ENCODE results near the gene ACSM2A. TPM values are rescaled to one million over a fixed set of nuclear protein-coding genes. Genes with fewer than 3 reads are reported as not detected.
"Not testable (repeated sequence)": the region's sequence is repeated elsewhere in the genome, so short reads cannot be mapped to it uniquely, and the experiment has no call there.

The ACSM2A gene
- 0.14 TPM in 1 of 3 replicates, not detected in the others for total RNA-seq (2021)
- Bru-seq, nascent RNA, result not detected
- long read RNA-seq, experiment 1, result 0 reads
- long read RNA-seq, experiment 2, result 0 reads
- long read RNA-seq, experiment 3, result 0 reads

GRCh38 chr16:20451364-20451763 is at the start of gene ACSM2A:
ACSM2A (plus strand) TSS chr16:20451521; CDS start chr16:20460115, 8,594 bp downstream.
- ATAC-seq; DNase-seq (ENCODE audit: low spot score); POLR2A ChIA-PET; CTCF ChIA-PET; H3K4me3 Mint-ChIP-seq; H3K36me3 Mint-ChIP-seq; H3K4me1 Mint-ChIP-seq; H3K27me3 Mint-ChIP-seq (ENCODE audit: low read depth); H3K27ac Mint-ChIP-seq; H3K9me3 Mint-ChIP-seq: not testable (repeated sequence)

- H3K36me3 Mint-ChIP-seq, result no peaks in the 10 kb centered on the region
- ATAC-seq, result no peak
- H3K27me3 Mint-ChIP-seq (ENCODE audit: low read depth), result no peaks in the 10 kb centered on the region
- no peaks in the 10 kb centered on the region for H3K4me1 Mint-ChIP-seq
- CTCF ChIA-PET, result interaction anchor here (3.2 kb wide), 1 partner anchor 18 kb away, joined by 22 read pairs; no protein-coding TSS in a partner anchor
- H3K9me3 Mint-ChIP-seq, result no peaks in the 10 kb centered on the region
- no peak overlapping the region for H3K4me3 Mint-ChIP-seq
- DNase-seq (ENCODE audit: low spot score), result no peak
- H3K27ac Mint-ChIP-seq, result no peak overlapping the region
- TF ChIP-seq ZNF423 (CRISPR knock-in tag; IDR thresholded peaks at IDR 0.05), result no peak
- no peak for TF ChIP-seq AFF4 (CRISPR knock-in tag; IDR thresholded peaks at IDR 0.05; ENCODE audit: borderline replicate concordance)
- TF ChIP-seq NFE2L1 (CRISPR knock-in tag; IDR thresholded peaks at IDR 0.05), result no peak
- no peak for TF ChIP-seq SP1 (CRISPR knock-in tag; conservative IDR thresholded peaks at IDR 0.05)
- TF ChIP-seq ERG (CRISPR knock-in tag; IDR thresholded peaks at IDR 0.05), result no peak
- TF ChIP-seq E2F4 (CRISPR knock-in tag; IDR thresholded peaks at IDR 0.05; ENCODE audit: borderline replicate concordance, low read depth), result no peak
- TF ChIP-seq MYBL2 (CRISPR knock-in tag; IDR thresholded peaks at IDR 0.05), result no peak
- TF ChIP-seq ZNF317 (CRISPR knock-in tag; IDR thresholded peaks at IDR 0.05; ENCODE audit: borderline replicate concordance, low read depth), result no peak
- TF ChIP-seq ZMAT4 (CRISPR knock-in tag; IDR thresholded peaks at IDR 0.05), result no peak
- no peak for TF ChIP-seq E2F5 (CRISPR knock-in tag; IDR thresholded peaks at IDR 0.05)
- TF ChIP-seq RELA (CRISPR knock-in tag; IDR thresholded peaks at IDR 0.05; ENCODE audit: borderline replicate concordance), result no peak
- no peak for TF ChIP-seq MXD4 (CRISPR knock-in tag; IDR thresholded peaks at IDR 0.05; ENCODE audit: borderline replicate concordance)
- TF ChIP-seq ELF4 (CRISPR knock-in tag; IDR thresholded peaks at IDR 0.05; ENCODE audit: low read depth), result no peak
- no peak for TF ChIP-seq ZNF671 (CRISPR knock-in tag; IDR thresholded peaks at IDR 0.05)
- no peak for TF ChIP-seq NFATC4 (CRISPR knock-in tag; IDR thresholded peaks at IDR 0.05)
- POLR2A ChIA-PET, result no interaction called here
These were observed 48.7 kb upstream of the ACSM2A start for GRCh38 chr16:20402651-20403050.

GRCh38 chr16:20404637-20405036 is 46.7 kb upstream of the ACSM2A start, which contains the start of gene PDILT:
PDILT (minus strand) TSS chr16:20404737; CDS start chr16:20399300, 5,437 bp downstream.
- ChIA-PET POLR2A (no interaction called here), CTCF (interaction anchor here (1.2 to 2.4 kb wide), 2 partner anchors 19 to 497 kb away, joined by 4 to 10 read pairs; no protein-coding TSS in a partner anchor)
- peaks cover 5% of the 10 kb centered on the region; the same call in 1 of the 2 replicates for H3K4me1 Mint-ChIP-seq
- H3K27ac Mint-ChIP-seq, result no peak within 1 kb of the TSS
- H3K9me3 Mint-ChIP-seq, result no peaks in the 10 kb centered on the region
- no peak for ATAC-seq
- H3K36me3 Mint-ChIP-seq, result no peaks in the 10 kb centered on the region
- no peak within 1 kb of the TSS for H3K4me3 Mint-ChIP-seq
- DNase-seq (ENCODE audit: low spot score), result no peak
- no peaks in the 10 kb centered on the region for H3K27me3 Mint-ChIP-seq (ENCODE audit: low read depth)
- TF ChIP-seq ZBTB21 (CRISPR knock-in tag; IDR thresholded peaks at IDR 0.05; ENCODE audit: borderline replicate concordance) (no peak), CBFB (CRISPR knock-in tag; IDR thresholded peaks at IDR 0.05; ENCODE audit: low read depth) (no peak), SMAD4 (CRISPR knock-in tag; IDR thresholded peaks at IDR 0.05) (no peak), JUN (CRISPR knock-in tag; IDR thresholded peaks at IDR 0.05) (no peak), NR3C1 (CRISPR knock-in tag; conservative IDR thresholded peaks at IDR 0.05; ENCODE audit: low read depth) (no peak), ATF1 (CRISPR knock-in tag; IDR thresholded peaks at IDR 0.05) (no peak), STAT6 (CRISPR knock-in tag; conservative IDR thresholded peaks at IDR 0.05; ENCODE audit: low read depth) (no peak), ATF3 (CRISPR knock-in tag; conservative IDR thresholded peaks at IDR 0.05) (no peak)

All from WTC11 (cell line).